Activated CD4-positive, alpha-beta T cell treated with anti-CD3 and anti-CD28 coated beads, Interleukin-2, Interleukin-6, amounts not matched to agents 100 ng/mL and 50 ng/mL, durations not matched to agents 16 hours and 8 hours (primary cell): ENCODE data around the gene ALG1L2.
"Not testable (repeated sequence)": the region's sequence is repeated elsewhere in the genome, so short reads cannot be mapped to it uniquely, and the experiment has no call there.

ENCODE experiments used
- DNase-seq: peaks from one replicate; pipeline ENCODE4 v3.0.0-alpha.2; 2020

The ALG1L2 gene

GRCh38 chr3:130136337-130136736 is 54.7 kb downstream of the ALG1L2 start:
- DNase-seq: not testable (repeated sequence)

GRCh38 chr3:130137685-130138084 is 56.1 kb downstream of the ALG1L2 start:
- not testable (repeated sequence) for DNase-seq

- DNase-seq: not testable (repeated sequence)
Observed at GRCh38 chr3:130138992-130139391, 57.4 kb downstream of the ALG1L2 start.

GRCh38 chr3:130140756-130141155 is 59.1 kb downstream of the ALG1L2 start:
- not testable (repeated sequence) for DNase-seq

GRCh38 chr3:130143648-130144327 is 62.2 kb downstream of the ALG1L2 start:
- not testable (repeated sequence) for DNase-seq

GRCh38 chr3:130144328-130144650 is 62.7 kb downstream of the ALG1L2 start:
- DNase-seq: not testable (repeated sequence)

- not testable (repeated sequence) for DNase-seq
Observed at GRCh38 chr3:130145456-130145855, 63.8 kb downstream of the ALG1L2 start.

- not testable (repeated sequence) for DNase-seq
Observed at GRCh38 chr3:130146465-130146864, 64.8 kb downstream of the ALG1L2 start.
